ENCODE data around the gene NOL11.
"Not testable (repeated sequence)": the region's sequence is repeated elsewhere in the genome, so short reads cannot be mapped to it uniquely, and the experiment has no call there.

The NOL11 gene

DNA sequence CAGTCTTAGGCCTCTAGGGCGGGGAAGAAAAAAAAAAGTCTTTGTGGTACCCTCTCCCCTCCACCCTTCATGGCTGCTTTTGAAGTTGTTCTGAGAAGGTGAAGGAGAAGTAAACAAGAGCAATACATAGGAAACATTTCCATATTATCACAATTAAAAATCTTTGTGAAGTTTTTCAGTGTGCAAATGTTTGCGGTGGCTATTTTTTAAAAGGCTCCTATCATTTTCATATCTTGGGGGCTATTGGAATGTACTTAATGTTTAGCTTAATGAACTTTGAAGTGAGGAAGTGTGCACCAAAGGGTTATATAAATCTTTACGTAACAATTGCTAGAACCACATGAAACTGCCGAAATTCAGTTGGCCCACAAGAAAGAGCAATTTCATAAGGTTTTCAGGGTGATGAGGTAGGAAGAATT, 7.6 kb downstream of the NOL11 start:
- Histone ChIP-seq H3K79me2 (ENCODE audit: insufficient read depth, low read length) (peaks cover 23% of the 10 kb centered on the region; the same call in 1 of the 2 replicates), H3K4me3 (ENCODE audit: low read length, poor library complexity, severe bottlenecking) (no peak overlapping the region), H3K4me1 (ENCODE audit: insufficient read depth, low read length, poor library complexity, severe bottlenecking) (peaks cover 14% of the 10 kb centered on the region), H3K9ac (ENCODE audit: low read depth, low read length, poor library complexity, severe bottlenecking) (no peak overlapping the region), H3K4me2 (ENCODE audit: low read depth, low read length, poor library complexity, severe bottlenecking) (no peak overlapping the region), H3K9me3 (ENCODE audit: insufficient read depth, low read depth, low read length) (no peaks in the 10 kb centered on the region), H3K27me3 (ENCODE audit: insufficient read depth, low read length, poor library complexity, severe bottlenecking) (no peaks in the 10 kb centered on the region), H3F3A (ENCODE audit: low read depth) (no peaks in the 10 kb centered on the region), H2AFZ (ENCODE audit: low read length) (no peak overlapping the region), H3K36me3 (ENCODE audit: insufficient read depth, low read length) (peaks cover 70% of the 10 kb centered on the region), H3K9me2 (replicated peaks; ENCODE audit: low read depth, low read length) (no peaks in the 10 kb centered on the region), H4K20me1 (ENCODE audit: insufficient read depth, low read length, poor library complexity, severe bottlenecking) (no peaks in the 10 kb centered on the region)
- TF ChIP-seq, protein P1, sequence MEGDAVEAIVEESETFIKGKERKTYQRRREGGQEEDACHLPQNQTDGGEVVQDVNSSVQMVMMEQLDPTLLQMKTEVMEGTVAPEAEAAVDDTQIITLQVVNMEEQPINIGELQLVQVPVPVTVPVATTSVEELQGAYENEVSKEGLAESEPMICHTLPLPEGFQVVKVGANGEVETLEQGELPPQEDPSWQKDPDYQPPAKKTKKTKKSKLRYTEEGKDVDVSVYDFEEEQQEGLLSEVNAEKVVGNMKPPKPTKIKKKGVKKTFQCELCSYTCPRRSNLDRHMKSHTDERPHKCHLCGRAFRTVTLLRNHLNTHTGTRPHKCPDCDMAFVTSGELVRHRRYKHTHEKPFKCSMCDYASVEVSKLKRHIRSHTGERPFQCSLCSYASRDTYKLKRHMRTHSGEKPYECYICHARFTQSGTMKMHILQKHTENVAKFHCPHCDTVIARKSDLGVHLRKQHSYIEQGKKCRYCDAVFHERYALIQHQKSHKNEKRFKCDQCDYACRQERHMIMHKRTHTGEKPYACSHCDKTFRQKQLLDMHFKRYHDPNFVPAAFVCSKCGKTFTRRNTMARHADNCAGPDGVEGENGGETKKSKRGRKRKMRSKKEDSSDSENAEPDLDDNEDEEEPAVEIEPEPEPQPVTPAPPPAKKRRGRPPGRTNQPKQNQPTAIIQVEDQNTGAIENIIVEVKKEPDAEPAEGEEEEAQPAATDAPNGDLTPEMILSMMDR (conservative IDR thresholded peaks at IDR 0.05; ENCODE audit: low read length) = no peak
- no peak for TF ChIP-seq EZH2phosphoT487 (IDR thresholded peaks at IDR 0.05; ENCODE audit: borderline replicate concordance)

DNA sequence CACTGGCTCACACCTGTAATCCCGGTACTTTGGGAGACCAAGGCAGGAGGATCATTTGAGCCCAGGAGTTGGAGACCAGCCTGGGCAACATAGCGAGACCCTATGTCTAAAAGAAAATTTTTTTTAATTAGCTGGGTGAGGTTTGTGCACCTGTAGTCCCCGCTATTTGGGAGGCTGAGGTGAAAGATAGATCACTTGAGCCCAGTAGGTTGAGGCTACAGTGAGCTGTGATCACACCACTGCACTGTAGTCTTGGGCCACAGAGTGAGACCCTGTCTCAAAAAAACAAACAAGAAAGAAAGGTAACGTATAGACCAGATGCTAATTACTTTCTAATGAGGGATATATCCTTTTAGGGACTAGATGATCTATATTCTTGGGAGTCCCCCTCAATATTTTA, 8.1 kb downstream of the NOL11 start:
- Histone ChIP-seq H3K79me2 (ENCODE audit: insufficient read depth, low read length) (peaks cover 23% of the 10 kb centered on the region; the same call in 1 of the 2 replicates), H3K4me2 (ENCODE audit: low read depth, low read length, poor library complexity, severe bottlenecking) (no peak overlapping the region), H3K36me3 (ENCODE audit: insufficient read depth, low read length) (peaks cover 71% of the 10 kb centered on the region), H3K9me3 (ENCODE audit: insufficient read depth, low read depth, low read length) (no peaks in the 10 kb centered on the region), H2AFZ (ENCODE audit: low read length) (no peak overlapping the region), H3F3A (ENCODE audit: low read depth) (no peaks in the 10 kb centered on the region), H3K4me1 (ENCODE audit: insufficient read depth, low read length, poor library complexity, severe bottlenecking) (peaks cover 9% of the 10 kb centered on the region), H3K9me2 (replicated peaks; ENCODE audit: low read depth, low read length) (no peaks in the 10 kb centered on the region), H3K9ac (ENCODE audit: low read depth, low read length, poor library complexity, severe bottlenecking) (no peak overlapping the region), H4K20me1 (ENCODE audit: insufficient read depth, low read length, poor library complexity, severe bottlenecking) (no peaks in the 10 kb centered on the region), H3K4me3 (ENCODE audit: low read length, poor library complexity, severe bottlenecking) (no peak overlapping the region), H3K27me3 (ENCODE audit: insufficient read depth, low read length, poor library complexity, severe bottlenecking) (no peaks in the 10 kb centered on the region)
- TF ChIP-seq, protein P1 (conservative IDR thresholded peaks at IDR 0.05; ENCODE audit: low read length) = no peak
- TF ChIP-seq EZH2phosphoT487 (IDR thresholded peaks at IDR 0.05; ENCODE audit: borderline replicate concordance) = no peak

DNA sequence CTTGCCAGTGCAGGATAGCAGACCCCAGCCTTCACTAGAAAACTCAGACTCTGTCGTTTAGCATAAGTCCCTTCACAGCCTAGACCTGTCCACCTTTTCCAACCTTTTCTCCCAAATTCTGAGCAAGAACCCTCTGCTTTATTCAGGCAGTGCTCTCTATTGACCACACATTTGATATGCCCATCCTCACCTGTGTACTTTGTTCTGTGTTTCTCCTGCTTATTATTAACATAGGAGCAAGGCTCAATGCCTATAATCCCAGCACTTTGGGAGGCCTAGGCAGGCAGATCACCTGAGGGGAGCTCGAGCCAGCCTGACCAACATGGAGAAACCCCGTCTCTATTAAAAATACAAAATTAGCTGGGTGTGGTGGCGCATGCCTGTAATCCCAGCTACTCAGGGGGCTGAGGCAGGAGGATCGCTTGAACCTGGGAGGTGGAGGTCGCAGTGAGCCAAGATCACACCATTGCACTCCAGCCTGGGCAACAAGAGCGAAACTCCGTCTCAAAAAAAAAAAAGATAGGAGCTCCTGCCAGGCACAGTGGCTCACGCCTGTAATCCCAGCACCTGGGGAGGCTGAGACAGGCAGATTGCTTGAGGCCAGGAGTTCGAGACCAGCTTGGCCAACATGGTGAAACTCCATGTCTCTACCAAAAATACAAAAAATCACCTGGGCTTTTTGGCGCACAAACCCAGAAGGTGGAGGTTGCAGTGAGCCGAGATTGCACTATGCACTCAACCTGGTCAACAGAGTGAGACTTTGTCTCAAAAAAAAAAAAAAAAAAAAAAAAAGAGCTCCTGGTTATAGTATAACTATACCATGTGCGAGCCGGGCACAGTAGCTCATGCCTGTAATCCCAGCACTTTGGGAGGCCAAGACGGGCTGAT, 9.7 kb downstream of the NOL11 start:
- peaks cover 69% of the 10 kb centered on the region for H3K36me3 ChIP-seq (ENCODE audit: insufficient read depth, low read length)
- H3K9me2 ChIP-seq (replicated peaks; ENCODE audit: low read depth, low read length); H3K9ac ChIP-seq (ENCODE audit: low read depth, low read length, poor library complexity, severe bottlenecking): not testable (repeated sequence)

More for the DNA sequence above, 9.7 kb downstream of the NOL11 start:
- peaks cover 19% of the 10 kb centered on the region; the same call in 1 of the 2 replicates for H3K79me2 ChIP-seq (ENCODE audit: insufficient read depth, low read length)
- not testable (repeated sequence) for H3K4me3 ChIP-seq (ENCODE audit: low read length, poor library complexity, severe bottlenecking); H4K20me1 ChIP-seq (ENCODE audit: insufficient read depth, low read length, poor library complexity, severe bottlenecking); H3K9me3 ChIP-seq (ENCODE audit: insufficient read depth, low read depth, low read length); H3K27me3 ChIP-seq (ENCODE audit: insufficient read depth, low read length, poor library complexity, severe bottlenecking); H3K4me1 ChIP-seq (ENCODE audit: insufficient read depth, low read length, poor library complexity, severe bottlenecking); H3K4me2 ChIP-seq (ENCODE audit: low read depth, low read length, poor library complexity, severe bottlenecking); H2AFZ ChIP-seq (ENCODE audit: low read length); H3F3A ChIP-seq (ENCODE audit: low read depth)

Data from Loucy (cell line).